Gastrocnemius medialis (tissue), 4 donors: ENCODE results near the gene TXNIP. TPM values are rescaled to one million over a fixed set of nuclear protein-coding genes. Genes with fewer than 3 reads are reported as not detected.

Source experiments
- ATAC-seq, 2 donors: fragments of 150-250 bp; one replicate each; pipeline ENCODE4 v1.9.1; 2016
- DNase-seq, 2 donors: peaks; one replicate each; pipeline ENCODE4 v3.0.0-alpha.2; 2019
- H3K27ac ChIP-seq, 4 donors: fragments of 200-600 bp; sonication (generic); 1 replicate in 1 of 4; 2 replicates in 3 of 4; pipeline ENCODE4 v1.5.1; 2016 to 2018; ENCODE audit warnings: mild to moderate bottlenecking in 2 of 4, moderate library complexity in 1 of 4
- H3K27me3 ChIP-seq, 3 donors: fragments of 200-600 bp; sonication (generic) in 2 of 3; 1 replicate in 1 of 3; 2 replicates in 2 of 3; pipeline versions ENCODE4 v1.5.1 to v1.6.0; 2016 to 2019; ENCODE audit warnings: mild to moderate bottlenecking in 1 of 3, moderate library complexity in 1 of 3
- H3K36me3 ChIP-seq, 2 donors: fragments of 200-600 bp; sonication (generic) in 1 of 2; one replicate each; pipeline ENCODE4 v1.5.1; 2017 to 2018
- H3K4me1 ChIP-seq, 2 donors: fragments of 200-600 bp; sonication (generic) in 1 of 2; one replicate each; pipeline ENCODE4 v1.5.1; 2016 to 2017; ENCODE audit warnings: mild to moderate bottlenecking in 2 of 2
- H3K4me3 ChIP-seq, 4 donors: fragments of 200-600 bp; sonication (generic) in 3 of 4; 1 replicate in 1 of 4; 2 replicates in 3 of 4; pipeline ENCODE4 v1.5.1; 2016 to 2019; ENCODE audit warnings: mild to moderate bottlenecking in 2 of 4
- H3K9me3 ChIP-seq, 3 donors: fragments of 200-600 bp; sonication (generic) in 2 of 3; 1 replicate in 1 of 3; 2 replicates in 2 of 3; pipeline ENCODE4 v1.5.1; 2016 to 2019
- CTCF ChIP-seq, 5 experiments: fragments of 450-650 bp in 3 of 5; fragments of 200-600 bp in 2 of 5; sonication (generic) in 2 of 5; IDR thresholded peaks in 4 of 5; conservative IDR thresholded peaks in 1 of 5; 1 replicate in 4 of 5; 2 replicates in 1 of 5; pipeline ENCODE4 v1.5.1; 2016 to 2019; ENCODE audit warnings: antibody characterized with exemption in 5 of 5, mild to moderate bottlenecking in 3 of 5, moderate library complexity in 3 of 5
- POLR2A ChIP-seq, 2 donors: fragments of 450-650 bp; IDR thresholded peaks; one replicate each; pipeline ENCODE4 v1.6.1; 2017; ENCODE audit warnings: antibody characterized with exemption in 2 of 2, mild to moderate bottlenecking in 2 of 2, moderate library complexity in 2 of 2
- in situ Hi-C, 4 donors: fragments of 200-750 bp; cut with MboI; loops; one replicate each; pipeline versions ENCODE4 v1.15.0 to v1.8.0; 2017; ENCODE audit warnings: low sequenced_read_pairs in 4 of 4
- intact Hi-C: fragments of 100-400 bp; cut with DNase I; formaldehyde crosslinking; loops from one replicate; pipeline ENCODE4 v1.15.1; 2023; ENCODE audit warnings: low total_unique reads
- total RNA-seq, 4 donors: library from RNA; depleted of rRNA; stranded (reverse); fragments of >200 nt; gene quantifications; one replicate each; pipeline versions ENCODE4 v1.1.0 to v1.2.3, GENCODE V29; 2016

TXNIP gene
- total RNA-seq, 4 donors from 2014 or later, result 1,815 to 2,839 (median 2,202) TPM

GRCh38 chr1:146019231-146020057 lies 23.1 kb upstream of the TXNIP start:
- intact Hi-C loops, result no loop called here
- Histone ChIP-seq H3K4me1 (peaks cover 27 to 33% of the 10 kb centered on the region in 2 donors), H3K9me3 (no peaks in the 10 kb centered on the region), H3K27me3 (peaks cover 0 to 3% (median 0%) of the 10 kb centered on the region in 3 donors), H3K36me3 (no peaks in the 10 kb centered on the region), H3K27ac (peak overlapping the region; percentile 92 to 95 (median 94)), H3K4me3 (peak overlapping the region; percentile 49 to 71 (median 60))
- TF ChIP-seq CTCF (IDR thresholded peaks at IDR 0.05 in 4 of 5, conservative IDR thresholded peaks at IDR 0.05 in 1 of 5) (no peak), POLR2A (IDR thresholded peaks at IDR 0.05) (peak; percentile 45 to 51)
- DNase-seq (peak in 1 of 2 donors; percentile 69), ATAC-seq (peak; percentile 15 to 18)
- in situ Hi-C loops, result loop anchor here in 2 of 4 donors (10.0 kb wide), 2 partner anchors 125 to 175 kb away; partner anchors contain the start of gene NUDT17 (in 1 of the 2)

DNA sequence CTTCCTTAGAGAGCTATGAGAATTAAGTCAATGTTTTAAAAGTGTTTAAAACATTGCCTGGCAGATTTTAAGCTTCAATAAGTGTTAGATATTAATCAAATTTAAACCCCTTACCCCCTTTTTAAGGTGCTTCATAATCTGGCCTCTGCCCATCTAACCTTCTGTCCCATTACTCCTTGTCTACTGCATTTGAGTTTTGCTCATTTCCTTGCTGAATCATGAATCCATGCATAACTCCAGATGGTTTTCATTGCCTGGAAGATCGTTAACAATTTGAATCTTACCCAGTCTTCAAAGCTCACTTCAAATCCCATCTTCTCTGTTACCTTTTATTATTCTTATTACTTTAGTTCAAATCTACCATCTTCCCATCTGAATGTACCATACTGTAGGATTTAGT lies 20.5 kb upstream of the TXNIP start:
- no peaks in the 10 kb centered on the region for H3K36me3 ChIP-seq
- TF ChIP-seq POLR2A (IDR thresholded peaks at IDR 0.05) (no peak), CTCF (IDR thresholded peaks at IDR 0.05 in 4 of 5, conservative IDR thresholded peaks at IDR 0.05 in 1 of 5) (no peak)
- ATAC-seq, result no peak
- intact Hi-C loops, result no loop called here
- peaks cover 0 to 3% (median 0%) of the 10 kb centered on the region in 3 donors for H3K27me3 ChIP-seq
- H3K27ac ChIP-seq, result peak overlapping the region; percentile 92 to 95 (median 94)
- peaks cover 27 to 28% of the 10 kb centered on the region in 2 donors for H3K4me1 ChIP-seq
- DNase-seq, result no peak
- no peak overlapping the region for H3K4me3 ChIP-seq
- H3K9me3 ChIP-seq, result no peaks in the 10 kb centered on the region
- in situ Hi-C loops, result loop anchor here in 2 of 4 donors (10.0 kb wide), 2 partner anchors 122 to 172 kb away; partner anchors contain the start of gene NUDT17 (in 1 of the 2)

DNA sequence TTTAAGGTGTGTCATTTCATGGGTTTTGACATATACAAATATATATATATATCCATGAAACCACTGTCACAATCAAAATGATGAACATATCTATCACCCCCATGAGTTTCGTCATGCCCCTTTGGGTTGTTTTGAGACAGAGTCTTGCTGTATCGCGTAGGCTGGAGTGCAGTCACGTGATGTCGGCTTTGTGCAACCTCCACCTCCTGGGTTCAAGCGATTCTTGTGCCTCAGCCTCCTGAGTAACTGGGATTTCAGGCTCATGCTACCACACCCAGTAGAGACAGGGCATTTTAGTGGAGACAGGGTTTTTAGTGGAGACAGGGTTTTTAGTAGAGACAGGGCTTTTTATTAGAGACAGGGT lies 17.2 kb upstream of the TXNIP start:
- no peaks in the 10 kb centered on the region for H3K27me3 ChIP-seq
- H3K4me1 ChIP-seq, result peaks cover 5 to 21% of the 10 kb centered on the region in 2 donors
- in situ Hi-C loops, result loop anchor here (5.0 to 10.0 kb wide), 7 partner anchors 36 to 171 kb away; partner anchors contain the start of genes NUDT17 (in 2 of the 4) and PEX11B (in 1 of the 4)
- peak overlapping the region; percentile 7 to 40 (median 20) for H3K27ac ChIP-seq
- no peaks in the 10 kb centered on the region for H3K9me3 ChIP-seq
- H3K36me3 ChIP-seq, result no peaks in the 10 kb centered on the region
- no peak for DNase-seq
- peak in 1 of 2 donors; percentile 22 for ATAC-seq
- H3K4me3 ChIP-seq, result no peak overlapping the region
- intact Hi-C loops, result loop anchor here (1.0 kb wide), 2 partner anchors 36 to 168 kb away; partner anchors contain the start of gene NUDT17
- TF ChIP-seq POLR2A (IDR thresholded peaks at IDR 0.05) (no peak), CTCF (IDR thresholded peaks at IDR 0.05 in 4 of 5, conservative IDR thresholded peaks at IDR 0.05 in 1 of 5) (no peak)

DNA sequence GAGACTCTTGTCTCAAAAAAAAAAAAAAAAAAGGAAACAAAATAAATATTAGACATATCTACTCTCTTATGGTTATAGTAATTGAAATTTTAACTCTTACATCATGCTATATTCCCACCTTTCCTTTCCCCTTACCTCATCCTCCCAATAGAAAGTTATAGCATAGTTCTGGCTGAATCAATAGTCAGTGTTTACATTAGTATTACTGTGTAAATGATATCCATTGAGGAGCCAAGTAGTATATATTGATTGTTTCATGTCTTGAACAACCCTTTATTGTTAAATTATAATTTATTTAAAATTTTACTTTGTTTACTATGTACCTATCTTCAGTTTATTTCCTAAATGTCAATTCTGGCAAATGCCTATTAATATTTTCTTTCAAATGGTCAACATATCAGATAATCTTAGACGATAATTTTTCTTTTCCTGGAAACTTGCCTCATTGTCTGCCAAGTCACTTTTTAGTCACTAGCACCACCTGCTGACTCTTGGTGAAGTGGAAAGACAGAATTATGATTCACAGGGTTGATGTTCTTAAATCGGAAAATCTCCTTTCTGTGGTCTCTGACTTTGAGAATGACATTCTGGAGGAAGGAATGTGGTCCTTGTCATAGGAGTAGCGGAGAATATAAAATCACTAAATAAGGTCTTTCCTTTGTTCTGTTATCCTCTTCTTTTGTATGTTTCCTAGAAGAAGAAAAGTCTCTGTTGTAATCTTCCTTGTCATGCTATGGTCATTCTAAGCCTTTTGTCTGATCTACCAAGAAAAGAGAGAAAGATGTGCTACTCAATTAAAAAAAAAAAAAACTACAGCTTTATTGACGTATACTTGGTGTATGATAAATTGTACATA lies 16.6 kb upstream of the TXNIP start:
- Histone ChIP-seq H3K27ac (peak overlapping the region; percentile 7 to 40 (median 20)), H3K4me3 (no peak overlapping the region), H3K4me1 (peaks cover 5 to 17% of the 10 kb centered on the region in 2 donors), H3K9me3 (no peaks in the 10 kb centered on the region), H3K27me3 (no peaks in the 10 kb centered on the region), H3K36me3 (no peaks in the 10 kb centered on the region)
- in situ Hi-C loops (loop anchor here (5.0 to 10.0 kb wide), 7 partner anchors 36 to 171 kb away; partner anchors contain the start of genes NUDT17 (in 2 of the 4) and PEX11B (in 1 of the 4)), intact Hi-C loops (loop anchor here (1.0 kb wide), 2 partner anchors 36 to 168 kb away; partner anchors contain the start of gene NUDT17)
- no peak for TF ChIP-seq POLR2A (IDR thresholded peaks at IDR 0.05)
- TF ChIP-seq CTCF (IDR thresholded peaks at IDR 0.05 in 4 of 5, conservative IDR thresholded peaks at IDR 0.05 in 1 of 5), result peak; percentile 67 to 77 (median 73)
- peak; percentile 68 to 75 for ATAC-seq
- DNase-seq, result no peak
